Keratinocyte (primary cell): ENCODE measurements around the gene KAT6B.

Experiments
- CTCF ChIP-seq, 3 experiments: IDR thresholded peaks in 1 of 3; conservative IDR thresholded peaks in 1 of 3; optimal IDR thresholded peaks in 1 of 3; 2 replicates in 2 of 3; 3 replicates in 1 of 3; pipeline versions ENCODE3 to v1.5.1; 2011; ENCODE audit warnings: low read length in 3 of 3, mild to moderate bottlenecking in 3 of 3, moderate library complexity in 2 of 3, control low read depth in 1 of 3, inconsistent platforms in 1 of 3; ENCODE audit not compliant: insufficient read depth in 2 of 3; ENCODE audit errors: extremely low read depth in 1 of 3
- EZH2 ChIP-seq: IDR thresholded peaks from one replicate; pipeline ENCODE4 v1.6.1; 2012; ENCODE audit warnings: inconsistent platforms, mild to moderate bottlenecking, low read length, moderate library complexity

- TF ChIP-seq CTCF (optimal IDR thresholded peaks at IDR 0.05 in 1 of 3, IDR thresholded peaks at IDR 0.05 in 1 of 3, conservative IDR thresholded peaks at IDR 0.05 in 1 of 3; ENCODE audit: extremely low read depth in 1 of 3, insufficient read depth in 2 of 3, low read length in 3 of 3) (no peak), EZH2 (no peak)
Observed at GRCh38 chr10:75037171-75038153, 211.1 kb downstream of the KAT6B start.
